ENCODE measurements around the gene TMPRSS6.

- peak; percentile 98 for TF ChIP-seq CTCF (IDR thresholded peaks at IDR 0.05; ENCODE audit: low read depth, low read length, poor library complexity, severe bottlenecking)
- TF ChIP-seq EZH2phosphoT487 (IDR thresholded peaks at IDR 0.05; ENCODE audit: borderline replicate concordance, low read length), result no peak
These were observed 87.6 kb downstream of the TMPRSS6 start for GRCh38 chr22:37021710-37022482.

Data from DOHH2 (cell line).